Epithelial cell of esophagus (primary cell): ENCODE results near the gene CDC7.
"Not testable (repeated sequence)": the region's sequence is repeated elsewhere in the genome, so short reads cannot be mapped to it uniquely, and the experiment has no call there.

Source experiments
- DNase-seq: peaks from one replicate; pipeline ENCODE4 v3.0.0; 2010; ENCODE audit warnings: low read depth
- H3K4me3 ChIP-seq: 2 replicates; pipeline ENCODE4 v1.5.1; 2011; ENCODE audit warnings: mild to moderate bottlenecking, low read length, control low read depth
- CTCF ChIP-seq: IDR thresholded peaks from 2 replicates; pipeline ENCODE4 v1.5.1; 2011; ENCODE audit warnings: low read depth, mild to moderate bottlenecking, low read length, control low read depth, inconsistent platforms; ENCODE audit not compliant: insufficient read depth; ENCODE audit errors: missing control alignments

CDC7 gene

GRCh38 chr1:91510754-91511153, 10.1 kb downstream of the CDC7 start:
- DNase-seq, result no peak
- no peak for TF ChIP-seq CTCF
- no peak overlapping the region for H3K4me3 ChIP-seq

GRCh38 chr1:91511386-91511785, 10.7 kb downstream of the CDC7 start:
- no peak overlapping the region for H3K4me3 ChIP-seq
- peak; percentile 49 for DNase-seq
- peak; percentile 56 for TF ChIP-seq CTCF

- TF ChIP-seq CTCF, result no peak
- no peak overlapping the region for H3K4me3 ChIP-seq
- DNase-seq, result no peak
Observed at GRCh38 chr1:91513160-91513559, 12.5 kb downstream of the CDC7 start.

- TF ChIP-seq CTCF, result no peak
- H3K4me3 ChIP-seq, result no peak overlapping the region
- DNase-seq, result no peak
Observed at GRCh38 chr1:91513706-91514105, 13.1 kb downstream of the CDC7 start.

GRCh38 chr1:91515994-91516393, 15.3 kb downstream of the CDC7 start:
- no peak overlapping the region for H3K4me3 ChIP-seq
- no peak for DNase-seq
- no peak for TF ChIP-seq CTCF

- not testable (repeated sequence) for H3K4me3 ChIP-seq, DNase-seq
Observed at GRCh38 chr1:91516605-91517004, 16.0 kb downstream of the CDC7 start.

GRCh38 chr1:91519167-91519566, 18.5 kb downstream of the CDC7 start:
- not testable (repeated sequence) for H3K4me3 ChIP-seq, DNase-seq

- TF ChIP-seq CTCF, result no peak
- no peak overlapping the region for H3K4me3 ChIP-seq
- no peak for DNase-seq
Observed at GRCh38 chr1:91520942-91521507, 20.4 kb downstream of the CDC7 start.
